Dedifferentiated amniotic fluid mesenchymal stem cell (primary cell): ENCODE measurements around the gene IGF2BP1.

Source experiments
- DNase-seq: peaks from one replicate; pipeline ENCODE4 v3.0.0-alpha.2; 2016; ENCODE audit errors: extremely low spot score

IGF2BP1 gene

GRCh38 chr17:48997103-48997826 lies at the start of gene IGF2BP1:
Gene IGF2BP1, plus strand, starts transcription at chr17:48997385. Its CDS starts 361 bp downstream, at chr17:48997746.
- peak; percentile 61 for DNase-seq

GRCh38 chr17:48951572-48951971 lies 45.6 kb upstream of the IGF2BP1 start:
- no peak for DNase-seq

- no peak for DNase-seq
Measured at GRCh38 chr17:48952904-48953303, 44.3 kb upstream of the IGF2BP1 start.

- DNase-seq: no peak
Measured at GRCh38 chr17:48954300-48954755, 42.9 kb upstream of the IGF2BP1 start.

GRCh38 chr17:48960834-48961515 lies 36.2 kb upstream of the IGF2BP1 start:
- DNase-seq: no peak

GRCh38 chr17:48961516-48962233 lies 35.5 kb upstream of the IGF2BP1 start:
- DNase-seq: no peak

- DNase-seq: no peak
Measured at GRCh38 chr17:48970224-48970623, 27.0 kb upstream of the IGF2BP1 start.

GRCh38 chr17:48970865-48971687 lies 26.1 kb upstream of the IGF2BP1 start:
- no peak for DNase-seq

- no peak for DNase-seq
Measured at GRCh38 chr17:48972749-48973097, 24.5 kb upstream of the IGF2BP1 start.

- DNase-seq: no peak
Measured at GRCh38 chr17:48973806-48974205, 23.4 kb upstream of the IGF2BP1 start.

- no peak for DNase-seq
Measured at GRCh38 chr17:48981927-48982539, 15.2 kb upstream of the IGF2BP1 start.

GRCh38 chr17:48985436-48986245 lies 11.5 kb upstream of the IGF2BP1 start:
- DNase-seq: no peak

- no peak for DNase-seq
Measured at GRCh38 chr17:48989100-48989499, 8.1 kb upstream of the IGF2BP1 start.

- DNase-seq: no peak
Measured at GRCh38 chr17:48990882-48991357, 6.3 kb upstream of the IGF2BP1 start.

GRCh38 chr17:48992444-48992843 lies 4.7 kb upstream of the IGF2BP1 start:
- DNase-seq: no peak

GRCh38 chr17:48993305-48993704 lies 3.9 kb upstream of the IGF2BP1 start:
- DNase-seq: no peak

GRCh38 chr17:48993951-48994350 lies 3.2 kb upstream of the IGF2BP1 start:
- no peak for DNase-seq

GRCh38 chr17:48994549-48995303 lies 2.5 kb upstream of the IGF2BP1 start:
- no peak for DNase-seq

GRCh38 chr17:48995304-48995973 lies 1.7 kb upstream of the IGF2BP1 start:
- DNase-seq: no peak
